ENCODE results near the gene GNPTAB.

GNPTAB gene

GRCh38 chr12:101832030-101832429 lies 1.3 kb upstream of the GNPTAB start:
- DNase-seq (ENCODE audit: low read depth): no peak
- TF ChIP-seq CTCF (IDR thresholded peaks at IDR 0.05; ENCODE audit: low read length, missing control alignments): no peak
- H3K4me3 ChIP-seq (replicated peaks; ENCODE audit: low read depth, low read length): no peak overlapping the region

GRCh38 chr12:101829639-101830366 lies 956 bp downstream of the GNPTAB start:
- peak overlapping the region; percentile 85 for H3K4me3 ChIP-seq (replicated peaks; ENCODE audit: low read depth, low read length)
- TF ChIP-seq CTCF (IDR thresholded peaks at IDR 0.05; ENCODE audit: low read length, missing control alignments): no peak
- peak; percentile 10 for DNase-seq (ENCODE audit: low read depth)

GRCh38 chr12:101828463-101829196 lies 2.1 kb downstream of the GNPTAB start:
- TF ChIP-seq CTCF (IDR thresholded peaks at IDR 0.05; ENCODE audit: low read length, missing control alignments): no peak
- no peak overlapping the region for H3K4me3 ChIP-seq (replicated peaks; ENCODE audit: low read depth, low read length)
- DNase-seq (ENCODE audit: low read depth): no peak

GRCh38 chr12:101826766-101827368 lies 3.9 kb downstream of the GNPTAB start:
- DNase-seq (ENCODE audit: low read depth): no peak
- H3K4me3 ChIP-seq (replicated peaks; ENCODE audit: low read depth, low read length): no peak overlapping the region
- TF ChIP-seq CTCF (IDR thresholded peaks at IDR 0.05; ENCODE audit: low read length, missing control alignments): no peak

- DNase-seq (ENCODE audit: low read depth): peak; percentile 16
- TF ChIP-seq CTCF (IDR thresholded peaks at IDR 0.05; ENCODE audit: low read length, missing control alignments): no peak
- H3K4me3 ChIP-seq (replicated peaks; ENCODE audit: low read depth, low read length): no peak overlapping the region
Measured at GRCh38 chr12:101824831-101825230, 5.9 kb downstream of the GNPTAB start.

- no peak for TF ChIP-seq CTCF (IDR thresholded peaks at IDR 0.05; ENCODE audit: low read length, missing control alignments)
- no peak overlapping the region for H3K4me3 ChIP-seq (replicated peaks; ENCODE audit: low read depth, low read length)
- DNase-seq (ENCODE audit: low read depth): peak; percentile 20
Measured at GRCh38 chr12:101823891-101824290, 6.9 kb downstream of the GNPTAB start.
